HCT116 (cell line): ENCODE measurements around the gene RNF227.

Experiments used
- CTCF ChIP-seq, 3 experiments: fragments of 200-600 bp in 1 of 3; sonication (generic) in 1 of 3; IDR thresholded peaks in 2 of 3; conservative IDR thresholded peaks in 1 of 3; 2 replicates each; pipeline ENCODE4 v1.5.1; 2012 to 2017; ENCODE audit warnings: low read depth in 2 of 3, low read length in 2 of 3, antibody characterized with exemption in 1 of 3, borderline replicate concordance in 1 of 3, control low read depth in 1 of 3, mild to moderate bottlenecking in 1 of 3, mixed read lengths in 1 of 3, mixed run types in 1 of 3, moderate library complexity in 1 of 3; ENCODE audit not compliant: insufficient read depth in 1 of 3
- EGR1 ChIP-seq: IDR thresholded peaks from 2 replicates; pipeline ENCODE4 v1.6.1; 2012; ENCODE audit warnings: low read depth
- POLR2AphosphoS5 ChIP-seq: IDR thresholded peaks from 2 replicates; pipeline ENCODE4 v1.6.1; 2011; ENCODE audit warnings: mild to moderate bottlenecking, low read depth, low read length, moderate library complexity

- TF ChIP-seq CTCF (IDR thresholded peaks at IDR 0.05 in 2 of 3, conservative IDR thresholded peaks at IDR 0.05 in 1 of 3; ENCODE audit: borderline replicate concordance in 1 of 3, insufficient read depth in 1 of 3, low read depth in 2 of 3, low read length in 2 of 3) (no peak), POLR2AphosphoS5 (no peak), EGR1 (no peak)
These were observed 21.2 kb downstream of the RNF227 start for GRCh38 chr17:7894866-7895265.
